ENCODE results near the gene SORL1. TPM values are rescaled to one million over a fixed set of nuclear protein-coding genes. Genes with fewer than 3 reads are reported as not detected.

The SORL1 gene
- total RNA-seq, 2 donors from 2014 or later, result 66.1 to 121 TPM

GRCh38 chr11:121439337-121439736 is 12.8 kb upstream of the SORL1 start:
- H3K9me3 ChIP-seq, result no peaks in the 10 kb centered on the region
- no peak overlapping the region for H3K9ac ChIP-seq (ENCODE audit: low read depth in 2 of 2, low read length in 2 of 2)
- no peak overlapping the region for H3K4me3 ChIP-seq
- no peaks in the 10 kb centered on the region for H3K36me3 ChIP-seq
- no peaks in the 10 kb centered on the region for H3K27me3 ChIP-seq
- no peak for TF ChIP-seq CTCF (IDR thresholded peaks at IDR 0.05)
- no peak for DNase-seq
- no peak overlapping the region for H3K27ac ChIP-seq
- no peaks in the 10 kb centered on the region for H3K4me1 ChIP-seq
- intact Hi-C loops (cut with DNase I), result no loop called here

GRCh38 chr11:121439759-121440158 is 12.4 kb upstream of the SORL1 start:
- H3K36me3 ChIP-seq, result no peaks in the 10 kb centered on the region
- H3K9ac ChIP-seq (ENCODE audit: low read depth in 2 of 2, low read length in 2 of 2), result no peak overlapping the region
- H3K4me3 ChIP-seq, result no peak overlapping the region
- no peaks in the 10 kb centered on the region for H3K4me1 ChIP-seq
- no peaks in the 10 kb centered on the region for H3K9me3 ChIP-seq
- TF ChIP-seq CTCF (IDR thresholded peaks at IDR 0.05), result no peak
- intact Hi-C loops (cut with DNase I), result loop anchor here (10.0 kb wide), 1 partner anchor 115 kb away; no protein-coding TSS in a partner anchor
- DNase-seq, result no peak
- no peak overlapping the region for H3K27ac ChIP-seq
- no peaks in the 10 kb centered on the region for H3K27me3 ChIP-seq

GRCh38 chr11:121441521-121441920 is 10.6 kb upstream of the SORL1 start:
- no peak overlapping the region for H3K27ac ChIP-seq
- intact Hi-C loops (cut with DNase I), result loop anchor here (10.0 kb wide), 1 partner anchor 117 kb away; no protein-coding TSS in a partner anchor

GRCh38 chr11:121443688-121444275 is 8.3 kb upstream of the SORL1 start:
- TF ChIP-seq CTCF (IDR thresholded peaks at IDR 0.05), result no peak
- Histone ChIP-seq H3K4me3 (no peak overlapping the region), H3K9ac (ENCODE audit: low read depth in 2 of 2, low read length in 2 of 2) (no peak overlapping the region), H3K9me3 (no peaks in the 10 kb centered on the region), H3K36me3 (no peaks in the 10 kb centered on the region), H3K27ac (no peak overlapping the region), H3K27me3 (no peaks in the 10 kb centered on the region), H3K4me1 (no peaks in the 10 kb centered on the region)
- DNase-seq, result no peak
- intact Hi-C loops (cut with DNase I), result loop anchor here (10.0 kb wide), 1 partner anchor 119 kb away; no protein-coding TSS in a partner anchor

More at GRCh38 chr11:121441521-121441920, 10.6 kb upstream of the SORL1 start:
- no peak for DNase-seq
- no peaks in the 10 kb centered on the region for H3K4me1 ChIP-seq
- no peaks in the 10 kb centered on the region for H3K27me3 ChIP-seq
- H3K36me3 ChIP-seq, result no peaks in the 10 kb centered on the region
- H3K9me3 ChIP-seq, result no peaks in the 10 kb centered on the region
- H3K4me3 ChIP-seq, result no peak overlapping the region
- no peak overlapping the region for H3K9ac ChIP-seq (ENCODE audit: low read depth in 2 of 2, low read length in 2 of 2)
- no peak for TF ChIP-seq CTCF (IDR thresholded peaks at IDR 0.05)

- DNase-seq, result no peak
- TF ChIP-seq CTCF (IDR thresholded peaks at IDR 0.05), result no peak
- no peak overlapping the region for H3K9ac ChIP-seq (ENCODE audit: low read depth in 2 of 2, low read length in 2 of 2)
- H3K9me3 ChIP-seq, result no peaks in the 10 kb centered on the region
- H3K27me3 ChIP-seq, result no peaks in the 10 kb centered on the region
- no peaks in the 10 kb centered on the region for H3K4me1 ChIP-seq
- no peak overlapping the region for H3K27ac ChIP-seq
- H3K4me3 ChIP-seq, result no peak overlapping the region
- H3K36me3 ChIP-seq, result no peaks in the 10 kb centered on the region
- intact Hi-C loops (cut with DNase I), result loop anchor here (10.0 kb wide), 1 partner anchor 120 kb away; no protein-coding TSS in a partner anchor
Measured at GRCh38 chr11:121444526-121444925, 7.6 kb upstream of the SORL1 start.

Measured in colonic mucosa (tissue), 4 donors.